ENCODE results near the gene PDGFRB.

- no peak for TF ChIP-seq CTCF (IDR thresholded peaks at IDR 0.05; ENCODE audit: poor library complexity, severe bottlenecking)
- no peak for TF ChIP-seq TAF1 (IDR thresholded peaks at IDR 0.05; ENCODE audit: low read depth)
- TF ChIP-seq RAD21 (conservative IDR thresholded peaks at IDR 0.05) = no peak
- TF ChIP-seq POLR2AphosphoS5 (IDR thresholded peaks at IDR 0.05) = no peak
- no peak for TF ChIP-seq SMC3 (conservative IDR thresholded peaks at IDR 0.05; ENCODE audit: poor library complexity)
- no peak for TF ChIP-seq REST (IDR thresholded peaks at IDR 0.05; ENCODE audit: borderline replicate concordance)
- TF ChIP-seq EP300 (conservative IDR thresholded peaks at IDR 0.05; ENCODE audit: poor library complexity, severe bottlenecking) = no peak
- TF ChIP-seq EZH2 (IDR thresholded peaks at IDR 0.05; ENCODE audit: borderline replicate concordance, insufficient read depth, low read length, poor library complexity, severe bottlenecking) = no peak
Observed at GRCh38 chr5:150140830-150141229, 14.8 kb downstream of the PDGFRB start.

All from neural cell (in vitro differentiated cells).